H9 (cell line): ENCODE results near the gene CFAP45. TPM values are rescaled to one million over a fixed set of nuclear protein-coding genes. Genes with fewer than 3 reads are reported as not detected.

Experiments used
- DNase-seq: peaks from one replicate; pipeline ENCODE4 v3.0.0-alpha.2; 2017
- H2AFZ ChIP-seq: one replicate; pipeline ENCODE4 v1.6.1; 2013; ENCODE audit warnings: mild to moderate bottlenecking, low read length, control low read depth, moderate library complexity
- H2AK5ac ChIP-seq: 2 replicates; pipeline ENCODE4 v1.6.1; 2013; ENCODE audit warnings: low read length, control low read depth, mixed read lengths; ENCODE audit not compliant: insufficient read length
- H2BK120ac ChIP-seq: one replicate; pipeline ENCODE4 v1.6.1; 2013; ENCODE audit warnings: low read depth, mild to moderate bottlenecking, low read length, control low read depth, inconsistent platforms; ENCODE audit not compliant: poor library complexity, severe bottlenecking
- H2BK12ac ChIP-seq: 2 replicates; pipeline ENCODE4 v1.6.1; 2013; ENCODE audit warnings: low read length, control low read depth, mixed read lengths, low read depth; ENCODE audit not compliant: insufficient read length
- H2BK15ac ChIP-seq: 2 replicates; pipeline ENCODE4 v1.6.1; 2013; ENCODE audit warnings: low read depth, low read length, control low read depth
- H2BK20ac ChIP-seq: one replicate; pipeline ENCODE4 v1.6.1; 2013; ENCODE audit warnings: low read depth, mild to moderate bottlenecking, low read length, control low read depth, inconsistent platforms; ENCODE audit not compliant: poor library complexity, severe bottlenecking
- H2BK5ac ChIP-seq: 2 replicates; pipeline ENCODE4 v1.6.1; 2013; ENCODE audit warnings: low read length, control low read depth, mixed read lengths; ENCODE audit not compliant: insufficient read length
- H3K14ac ChIP-seq: 2 replicates; pipeline ENCODE4 v1.6.1; 2013; ENCODE audit warnings: low read length, control low read depth; ENCODE audit not compliant: insufficient read depth
- H3K18ac ChIP-seq: 2 replicates; pipeline ENCODE4 v1.6.1; 2013; ENCODE audit warnings: low read depth, mild to moderate bottlenecking, mixed read lengths, low read length, control low read depth; ENCODE audit not compliant: insufficient read length
- H3K23ac ChIP-seq: 2 replicates; pipeline ENCODE4 v1.6.1; 2013; ENCODE audit warnings: low read length, control low read depth, mixed read lengths, low read depth; ENCODE audit not compliant: insufficient read length
- H3K23me2 ChIP-seq: 2 replicates; pipeline ENCODE4 v1.6.1; 2013; ENCODE audit warnings: low read depth, mild to moderate bottlenecking, mixed read lengths, low read length, control low read depth; ENCODE audit not compliant: insufficient read length, poor library complexity, severe bottlenecking
- H3K27ac ChIP-seq: 2 replicates; pipeline ENCODE4 v1.5.1; 2013; ENCODE audit warnings: low read length, control low read depth, mixed read lengths, low read depth; ENCODE audit not compliant: insufficient read length
- H3K27me3 ChIP-seq: 2 replicates; pipeline ENCODE4 v1.6.1; 2013; ENCODE audit warnings: low read length, control low read depth, inconsistent platforms; ENCODE audit not compliant: insufficient read depth
- H3K4ac ChIP-seq: 2 replicates; pipeline ENCODE4 v1.6.1; 2013; ENCODE audit warnings: low read depth, mild to moderate bottlenecking, control low read depth, inconsistent platforms, low read length, moderate library complexity
- H3K4me1 ChIP-seq: 2 replicates; pipeline ENCODE4 v1.6.1; 2013; ENCODE audit warnings: low read length, control low read depth, inconsistent platforms; ENCODE audit not compliant: insufficient read depth
- H3K4me2 ChIP-seq: 2 replicates; pipeline ENCODE4 v1.6.1; 2013; ENCODE audit warnings: low read length, control low read depth, mixed read lengths; ENCODE audit not compliant: insufficient read length, insufficient read depth
- H3K56ac ChIP-seq: 2 replicates; pipeline ENCODE4 v1.6.1; 2013; ENCODE audit warnings: low read depth, mild to moderate bottlenecking, mixed read lengths, low read length, control low read depth; ENCODE audit not compliant: insufficient read length
- H3K79me1 ChIP-seq: 2 replicates; pipeline ENCODE4 v1.6.1; 2013; ENCODE audit warnings: low read depth, mild to moderate bottlenecking, moderate library complexity, low read length, control low read depth, inconsistent platforms; ENCODE audit not compliant: insufficient read depth, poor library complexity, severe bottlenecking
- H3K79me2 ChIP-seq: 2 replicates; pipeline ENCODE4 v1.6.1; 2013; ENCODE audit warnings: low read length, control low read depth, inconsistent platforms; ENCODE audit not compliant: insufficient read depth
- H3K9ac ChIP-seq: 2 replicates; pipeline ENCODE4 v1.6.1; 2013; ENCODE audit warnings: low read length, control low read depth, mixed read lengths; ENCODE audit not compliant: insufficient read length; ENCODE audit errors: extremely low read depth
- H3K9me3 ChIP-seq: one replicate; pipeline ENCODE4 v1.6.1; 2013; ENCODE audit warnings: low read depth, low read length, inconsistent platforms; ENCODE audit not compliant: control insufficient read depth
- H3T11ph ChIP-seq: one replicate; pipeline ENCODE4 v1.6.1; 2013; ENCODE audit warnings: mild to moderate bottlenecking, low read length, control low read depth, inconsistent platforms
- H4K20me1 ChIP-seq: one replicate; pipeline ENCODE4 v1.6.1; 2013; ENCODE audit not compliant: control insufficient read depth, insufficient read length, insufficient read depth
- H4K5ac ChIP-seq: 2 replicates; pipeline ENCODE4 v1.6.1; 2013; ENCODE audit warnings: low read depth, mild to moderate bottlenecking, mixed read lengths, low read length, control low read depth; ENCODE audit not compliant: insufficient read length
- H4K8ac ChIP-seq: replicated peaks from 2 replicates; pipeline ENCODE4 v1.6.1; 2013; ENCODE audit warnings: low read length, control low read depth, mixed read lengths, low read depth; ENCODE audit not compliant: insufficient read length
- H4K91ac ChIP-seq: 2 replicates; pipeline ENCODE4 v1.6.1; 2013; ENCODE audit warnings: low read depth, mild to moderate bottlenecking, moderate library complexity, mixed read lengths, low read length, control low read depth; ENCODE audit not compliant: insufficient read length
- H3K27ac Mint-ChIP-seq, 3 experiments: 2 replicates in 2 of 3; 3 replicates in 1 of 3; pipeline ENCODE4 v1.8.0; 2020 to 2021; ENCODE audit warnings: mixed read lengths in 3 of 3, mild to moderate bottlenecking in 1 of 3, moderate library complexity in 1 of 3
- H3K27me3 Mint-ChIP-seq: 2 replicates; pipeline ENCODE4 v1.8.0; 2021; ENCODE audit warnings: low read depth, mild to moderate bottlenecking, moderate library complexity, mixed read lengths
- H3K36me3 Mint-ChIP-seq, 3 experiments: 2 replicates in 2 of 3; 3 replicates in 1 of 3; pipeline ENCODE4 v1.8.0; 2020 to 2021; ENCODE audit warnings: low read depth in 3 of 3, mixed read lengths in 3 of 3; ENCODE audit not compliant: insufficient read depth in 1 of 3
- H3K4me1 Mint-ChIP-seq, 2 experiments: 2 replicates each; pipeline ENCODE4 v1.8.0; 2020; ENCODE audit warnings: mixed read lengths in 2 of 2
- H3K4me3 Mint-ChIP-seq, 2 experiments: 2 replicates in 1 of 2; 3 replicates in 1 of 2; pipeline ENCODE4 v1.8.0; 2020 to 2021; ENCODE audit warnings: mild to moderate bottlenecking in 2 of 2, mixed read lengths in 2 of 2, moderate library complexity in 1 of 2
- H3K9me3 Mint-ChIP-seq, 2 experiments: 2 replicates in 1 of 2; 3 replicates in 1 of 2; pipeline ENCODE4 v1.8.0; 2020; ENCODE audit warnings: mild to moderate bottlenecking in 2 of 2, mixed read lengths in 2 of 2, moderate library complexity in 1 of 2
- CTCF ChIP-seq: fragments of 200-600 bp; sonication (generic); conservative IDR thresholded peaks from 3 replicates; pipeline ENCODE4 v1.8.0; 2021; ENCODE audit warnings: antibody characterized with exemption, mild to moderate bottlenecking
- WGBS: extraction: QIAGEN DNeasy Blood & Tissue Kit; methylation state at CpG from one replicate; pipeline ENCODE4 v1.1.7; 2013; ENCODE audit warnings: missing lambda C conversion rate, low lambda C conversion rate, mixed read lengths; ENCODE audit not compliant: insufficient read length; ENCODE audit errors: extremely low coverage; 5-methylcytosine and 5-hydroxymethylcytosine counted together
- total RNA-seq: library from RNA; stranded (reverse); gene quantifications from 2 replicates; pipeline ENCODE4 v1.2.1, GENCODE V29; 2021

Gene CFAP45
- total RNA-seq, 1 experiment from 2014 or later, result 0.85 TPM

- H3K27me3 Mint-ChIP-seq, result peaks cover 45% of the 10 kb centered on the region
- Histone ChIP-seq H3K27me3 (no peaks in the 10 kb centered on the region), H4K8ac (no peak overlapping the region), H3K4me2 (no peak overlapping the region), H3K27ac (no peak overlapping the region), H3K14ac (no peak overlapping the region), H3K9me3 (no peaks in the 10 kb centered on the region), H2BK20ac (no peak overlapping the region), H4K20me1 (no peaks in the 10 kb centered on the region), H4K91ac (no peak overlapping the region), H2AK5ac (no peak overlapping the region), H2BK12ac (no peak overlapping the region), H3K56ac (no peak overlapping the region), H2BK120ac (no peak overlapping the region), H3K23me2 (no peaks in the 10 kb centered on the region), H3K79me1 (no peaks in the 10 kb centered on the region), H3T11ph (no peak overlapping the region), H3K18ac (no peak overlapping the region), H4K5ac (no peak overlapping the region), H2BK5ac (no peak overlapping the region), H2BK15ac (no peak overlapping the region), H3K23ac (no peak overlapping the region), H3K9ac (no peak overlapping the region), H3K79me2 (no peaks in the 10 kb centered on the region), H2AFZ (no peak overlapping the region), H3K4ac (no peak overlapping the region), H3K4me1 (no peaks in the 10 kb centered on the region)
- H3K4me1 Mint-ChIP-seq, result peaks cover 24 to 29% of the 10 kb centered on the region in 2 experiments
- H3K36me3 Mint-ChIP-seq, result no peaks in the 10 kb centered on the region
- no peak overlapping the region for H3K4me3 Mint-ChIP-seq
- no CpG with 5 or more reads among the region's 3 CpGs for WGBS
- no peaks in the 10 kb centered on the region for H3K9me3 Mint-ChIP-seq
- TF ChIP-seq CTCF, result no peak
- H3K27ac Mint-ChIP-seq, result no peak overlapping the region
- DNase-seq, result no peak
These were observed 72.4 kb downstream of the CFAP45 start for GRCh38 chr1:159827549-159827948.
